HFF-Myc (cell line): ENCODE data around the gene TMEM132D.

Source experiments
- DNase-seq: peaks from one replicate; pipeline ENCODE4 v3.0.0-alpha.2; 2011; ENCODE audit warnings: low read depth; ENCODE audit errors: extremely low read depth
- H3K4me3 ChIP-seq: replicated peaks from 2 replicates; pipeline ENCODE4 v1.5.1; 2011; ENCODE audit warnings: low read depth, mild to moderate bottlenecking, control low read depth, low read length
- CTCF ChIP-seq: IDR thresholded peaks from 2 replicates; pipeline ENCODE4 v1.5.1; 2012; ENCODE audit warnings: mild to moderate bottlenecking, low read depth, low read length, control low read depth; ENCODE audit errors: missing control alignments

Gene TMEM132D

DNA sequence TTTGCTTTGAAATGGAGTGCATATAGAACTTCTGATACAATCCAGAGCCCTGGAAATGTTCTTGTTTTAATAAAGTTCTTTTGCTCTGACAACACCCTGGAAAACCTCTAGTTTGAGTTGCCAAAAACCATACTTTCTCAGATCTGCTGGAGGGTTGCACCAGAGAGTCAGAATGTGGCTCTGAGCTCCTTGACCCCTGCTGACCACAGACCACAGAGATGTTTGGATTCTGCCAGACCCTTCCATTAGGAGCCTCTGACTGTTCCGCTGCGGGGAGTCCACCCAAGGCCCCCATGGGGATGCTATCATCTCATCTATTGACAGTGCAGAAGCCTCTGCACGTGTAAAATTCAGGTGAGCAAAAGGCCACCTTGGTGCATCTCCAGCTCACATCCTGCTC lies 718.0 kb downstream of the TMEM132D start:
- DNase-seq, result no peak
- H3K4me3 ChIP-seq, result no peak overlapping the region
- TF ChIP-seq CTCF, result no peak

- no peak for TF ChIP-seq CTCF
- DNase-seq, result no peak
- H3K4me3 ChIP-seq, result no peak overlapping the region
Observed at GRCh38 chr12:129184127-129184928, 719.5 kb downstream of the TMEM132D start.

- no peak for DNase-seq
- TF ChIP-seq CTCF, result no peak
- no peak overlapping the region for H3K4me3 ChIP-seq
Observed at GRCh38 chr12:129179941-129180553, 723.8 kb downstream of the TMEM132D start.

DNA sequence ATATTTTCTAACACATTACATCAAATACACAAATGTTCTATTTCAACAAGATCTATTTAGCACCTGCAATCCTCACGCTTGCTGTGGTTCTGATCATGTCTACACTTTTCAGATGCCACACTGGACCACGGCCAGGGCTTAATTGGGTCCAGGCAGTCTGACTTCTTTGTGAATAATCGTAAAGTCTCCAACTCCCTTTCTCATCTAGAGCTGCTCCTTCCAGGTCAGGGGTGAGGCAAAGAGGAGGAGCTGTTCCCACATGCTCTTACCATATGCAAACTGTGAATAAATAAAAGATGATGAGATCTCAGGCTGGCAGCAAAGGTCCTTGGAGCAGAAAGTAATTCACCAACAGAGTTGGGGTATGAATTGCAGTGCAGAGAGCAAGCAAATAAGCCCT lies 733.9 kb downstream of the TMEM132D start:
- no peak for TF ChIP-seq CTCF
- no peak overlapping the region for H3K4me3 ChIP-seq

DNA sequence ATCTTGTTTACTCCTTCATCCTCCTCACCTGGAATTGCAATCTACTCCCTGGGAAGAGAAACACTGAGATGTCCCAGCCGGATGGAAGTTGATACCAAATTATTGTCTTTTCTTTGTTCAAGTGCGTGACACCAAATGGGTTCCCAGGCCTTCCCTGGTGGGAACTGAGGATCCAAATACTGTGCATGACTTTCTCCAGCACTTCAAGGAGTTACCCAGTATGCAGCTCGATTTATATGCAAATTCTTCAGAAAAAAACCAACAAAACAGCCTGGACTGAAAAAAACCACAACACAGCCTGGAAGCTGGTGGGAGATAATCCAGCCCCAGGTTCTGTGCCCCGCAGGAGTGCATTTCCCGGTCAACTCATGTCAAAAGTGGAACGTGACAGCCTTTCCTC lies 740.0 kb downstream of the TMEM132D start:
- no peak for TF ChIP-seq CTCF
- DNase-seq, result no peak
- no peak overlapping the region for H3K4me3 ChIP-seq

More for the DNA sequence above, 733.9 kb downstream of the TMEM132D start:
- no peak for DNase-seq

DNA sequence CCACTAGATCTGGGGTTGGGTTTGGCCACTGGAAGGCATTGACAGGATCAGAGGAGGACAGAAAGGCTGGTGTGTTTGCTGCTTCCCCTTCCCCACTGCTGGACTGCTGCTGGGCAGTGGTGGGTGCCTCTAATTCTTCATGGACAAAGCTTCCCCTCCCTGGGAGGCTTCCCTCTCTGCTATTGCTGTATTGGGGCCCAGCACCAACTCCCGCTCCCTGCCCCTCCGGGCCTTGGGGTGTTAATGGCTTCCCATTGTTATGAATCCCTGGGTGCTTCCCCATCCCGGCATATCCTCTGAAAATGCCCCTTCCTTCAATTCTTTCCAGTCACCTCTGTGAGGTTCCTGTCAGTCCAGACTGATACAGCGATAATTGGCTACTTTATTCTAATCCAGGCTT lies 740.4 kb downstream of the TMEM132D start:
- no peak for TF ChIP-seq CTCF
- DNase-seq, result no peak
- no peak overlapping the region for H3K4me3 ChIP-seq
